HCT116 (cell line): Measurements from ENCODE around the gene ATAD1. TPM values are rescaled to one million over a fixed set of nuclear protein-coding genes. Genes with fewer than 3 reads are reported as not detected.
"Not testable (repeated sequence)": the region's sequence is repeated elsewhere in the genome, so short reads cannot be mapped to it uniquely, and the experiment has no call there.

Experiments used
- ATAC-seq: fragments of 200-7000 bp; cut with Tn5 transposase; 2 replicates; pipeline ENCODE4 v1.9.1; 2020; ENCODE audit warnings: mild to moderate bottlenecking, moderate library complexity
- BruUV-seq: library from RNA; stranded (reverse); fragments of 400-500 nt; replicated peaks from 2 replicates; lab custom pipeline; 2021; lab: Mats Ljungman, UMichigan
- CTCF ChIA-PET: fragments of 300-600 bp; sonication (Branson Sonifier 250); formaldehyde crosslinking; loops from one replicate; lab custom pipeline; 2021; ENCODE audit warnings: antibody characterized with exemption; lab: Charles Lee
- POLR2A ChIA-PET: fragments of 300-600, 350-600 bp; sonication (Branson Sonifier 250); formaldehyde crosslinking; loops from one replicate; lab custom pipeline; 2021; ENCODE audit warnings: antibody characterized with exemption; lab: Charles Lee
- RAD21 ChIA-PET, 2 experiments: fragments of 300-600 bp; sonication (Branson Sonifier 250); formaldehyde crosslinking; loops; one replicate each; lab custom pipeline; 2023; ENCODE audit warnings: low total read pairs in 2 of 2; ENCODE audit not compliant: uncharacterized antibody in 2 of 2, unreplicated experiment in 2 of 2, low non-redundant PET in 1 of 2; lab: Charles Lee
- DNase-seq: peaks from one replicate; pipeline ENCODE4 v3.0.0-alpha.2; 2010; ENCODE audit warnings: low read depth, low spot score
- H2AFZ ChIP-seq: fragments of 200-600 bp; shearing (Covaris generic), sonication (generic); 2 replicates; pipeline ENCODE4 v1.6.1; 2017; ENCODE audit warnings: low read depth, mixed run types, mixed read lengths, antibody characterized with exemption, low read length; ENCODE audit not compliant: poor library complexity, severe bottlenecking
- H3K27ac ChIP-seq: 2 replicates; pipeline ENCODE4 v1.5.1; 2012; ENCODE audit warnings: low read depth, low read length
- H3K27me3 ChIP-seq: fragments of 200-600 bp; sonication (generic); 2 replicates; pipeline ENCODE4 v1.6.1; 2016; ENCODE audit warnings: mixed run types, low read length, mixed read lengths; ENCODE audit not compliant: insufficient read depth
- H3K36me3 ChIP-seq, 2 experiments: fragments of 200-500 bp in 1 of 2; fragments of 200-600 bp in 1 of 2; sonication (Bioruptor generic) in 1 of 2; sonication (generic) in 1 of 2; 2 replicates each; pipeline versions ENCODE4 v1.5.1 to v1.6.1; 2014 to 2016; ENCODE audit warnings: low read length in 2 of 2, inconsistent platforms in 1 of 2, mixed read lengths in 1 of 2, mixed run types in 1 of 2; ENCODE audit not compliant: insufficient read depth in 2 of 2, control insufficient read depth in 1 of 2
- H3K4me1 ChIP-seq, 2 experiments: fragments of 200-600 bp in 1 of 2; sonication (generic) in 1 of 2; 2 replicates each; pipeline versions ENCODE4 v1.5.1 to v1.6.1; 2012 to 2017; ENCODE audit warnings: low read length in 2 of 2, inconsistent platforms in 1 of 2, mild to moderate bottlenecking in 1 of 2, mixed read lengths in 1 of 2, mixed run types in 1 of 2, moderate library complexity in 1 of 2; ENCODE audit not compliant: insufficient read depth in 2 of 2, control insufficient read depth in 1 of 2
- H3K4me2 ChIP-seq: fragments of 200-600 bp; sonication (generic); 2 replicates; pipeline ENCODE4 v1.6.1; 2017; ENCODE audit warnings: mixed run types, low read length, mixed read lengths
- H3K4me3 ChIP-seq, 2 experiments: fragments of 200-600 bp in 1 of 2; sonication (generic) in 1 of 2; replicated peaks in 1 of 2; 2 replicates each; pipeline ENCODE4 v1.5.1; 2011 to 2016; ENCODE audit warnings: low read length in 2 of 2, control low read depth in 1 of 2, low read depth in 1 of 2, mild to moderate bottlenecking in 1 of 2, mixed read lengths in 1 of 2, mixed run types in 1 of 2
- H3K79me2 ChIP-seq: fragments of 200-600 bp; sonication (generic); 2 replicates; pipeline ENCODE4 v1.6.1; 2017; ENCODE audit warnings: mild to moderate bottlenecking, mixed run types, low read length, moderate library complexity, mixed read lengths; ENCODE audit not compliant: insufficient read depth
- H3K9ac ChIP-seq: fragments of 200-600 bp; sonication (generic); 2 replicates; pipeline ENCODE4 v1.6.1; 2016; ENCODE audit warnings: low read length, mixed read lengths
- H3K9me2 ChIP-seq: fragments of 200-600 bp; sonication (generic), shearing (Covaris generic); 2 replicates; pipeline ENCODE4 v1.6.1; 2017; ENCODE audit warnings: mixed run types, mild to moderate bottlenecking, moderate library complexity; ENCODE audit not compliant: insufficient read depth
- H3K9me3 ChIP-seq, 2 experiments: fragments of 200-500 bp in 1 of 2; fragments of 200-600 bp in 1 of 2; sonication (Bioruptor generic) in 1 of 2; sonication (generic) in 1 of 2; 2 replicates each; pipeline ENCODE4 v1.6.1; 2014 to 2017; ENCODE audit warnings: low read length in 2 of 2, mixed read lengths in 2 of 2, inconsistent platforms in 1 of 2, low read depth in 1 of 2, mild to moderate bottlenecking in 1 of 2, mixed run types in 1 of 2, moderate library complexity in 1 of 2; ENCODE audit not compliant: control insufficient read depth in 1 of 2, insufficient read depth in 1 of 2
- H4K20me1 ChIP-seq: fragments of 200-600 bp; sonication (generic), shearing (Covaris generic); 2 replicates; pipeline ENCODE4 v1.6.1; 2017; ENCODE audit warnings: mixed run types, mild to moderate bottlenecking, moderate library complexity; ENCODE audit not compliant: insufficient read depth
- ELF1 ChIP-seq: IDR thresholded peaks from 2 replicates; pipeline ENCODE4 v1.6.1; 2012; ENCODE audit warnings: low read depth, borderline replicate concordance
- JUND ChIP-seq: IDR thresholded peaks from 2 replicates; pipeline ENCODE4 v1.6.1; 2012
- POLR2AphosphoS5 ChIP-seq: IDR thresholded peaks from 2 replicates; pipeline ENCODE4 v1.6.1; 2011; ENCODE audit warnings: mild to moderate bottlenecking, low read depth, low read length, moderate library complexity
- SIN3A ChIP-seq: IDR thresholded peaks from 2 replicates; pipeline ENCODE4 v1.6.1; 2012; ENCODE audit warnings: low read depth
- SRF ChIP-seq: IDR thresholded peaks from 2 replicates; pipeline ENCODE4 v1.6.1; 2012; ENCODE audit warnings: low read depth
- intact Hi-C: fragments of 100-400 bp; cut with micrococcal nuclease; formaldehyde crosslinking; loops from 2 replicates; pipeline ENCODE4 v1.10.0; 2022
- total RNA-seq: library from RNA; stranded (reverse); gene quantifications from one replicate; pipeline ENCODE4 v1.2.1, GENCODE V29; 2021; ENCODE audit not compliant: unreplicated experiment
- TF ChIP-seq, protein P1 (sequence below), 3 experiments: fragments of 200-600 bp in 1 of 3; sonication (generic) in 1 of 3; IDR thresholded peaks in 2 of 3; conservative IDR thresholded peaks in 1 of 3; 2 replicates each; pipeline ENCODE4 v1.5.1; 2012 to 2017; ENCODE audit warnings: low read depth in 2 of 3, low read length in 2 of 3, antibody characterized with exemption in 1 of 3, borderline replicate concordance in 1 of 3, control low read depth in 1 of 3, mild to moderate bottlenecking in 1 of 3, mixed read lengths in 1 of 3, mixed run types in 1 of 3, moderate library complexity in 1 of 3; ENCODE audit not compliant: insufficient read depth in 1 of 3
- TF ChIP-seq, protein P2 (sequence below): IDR thresholded peaks from 2 replicates; pipeline ENCODE4 v1.6.1; 2011; ENCODE audit warnings: mild to moderate bottlenecking, low read length, moderate library complexity; ENCODE audit not compliant: insufficient replicate concordance; ENCODE audit errors: extremely low read depth
- TF ChIP-seq, protein P3 (sequence below): IDR thresholded peaks from 2 replicates; pipeline ENCODE4 v1.6.1; 2012

The ATAD1 gene
- total RNA-seq, 1 experiment from 2014 or later = 66.4 TPM

DNA sequence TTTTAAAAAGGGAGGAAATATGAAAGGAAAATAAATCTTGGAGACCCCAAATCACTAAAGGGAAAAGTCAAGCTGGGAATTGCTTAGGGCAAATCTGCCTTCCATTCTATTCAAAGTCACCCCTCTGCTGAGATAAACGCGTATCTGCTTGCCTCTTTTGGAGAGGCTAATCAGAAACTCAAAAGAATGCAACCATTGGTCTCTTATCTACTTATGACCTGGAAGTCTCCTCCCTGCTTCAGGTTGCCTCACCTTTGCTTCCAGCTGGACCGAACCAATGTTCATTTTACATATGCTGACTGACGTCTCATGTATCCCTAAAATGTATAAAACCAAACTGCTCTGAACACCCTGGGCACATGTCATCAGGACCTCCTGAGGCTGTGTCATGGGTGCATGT is 14.7 kb downstream of the ATAD1 start:
- peaks cover 0 to 8% of the 10 kb centered on the region in 2 experiments; a peak in 2 of 4 replicates for H3K36me3 ChIP-seq
- H3K9ac ChIP-seq = no peak overlapping the region
- no peaks in the 10 kb centered on the region for H3K27me3 ChIP-seq
- intact Hi-C loops = no loop called here
- ChIA-PET POLR2A (no interaction called here), CTCF (no interaction called here), RAD21 (no interaction called here)
- no TSS peak for BruUV-seq
- H2AFZ ChIP-seq = no peak overlapping the region
- peaks cover 2% of the 10 kb centered on the region; the same call in 1 of the 2 replicates for H4K20me1 ChIP-seq
- no peak for ATAC-seq
- H3K9me3 ChIP-seq = 0 out of 4 replicates have a peak, but pooled peaks cover 0 to 3% of the 10 kb centered on the region in 2 experiments
- DNase-seq = no peak
- no peak overlapping the region for H3K27ac ChIP-seq
- TF ChIP-seq, protein P1, sequence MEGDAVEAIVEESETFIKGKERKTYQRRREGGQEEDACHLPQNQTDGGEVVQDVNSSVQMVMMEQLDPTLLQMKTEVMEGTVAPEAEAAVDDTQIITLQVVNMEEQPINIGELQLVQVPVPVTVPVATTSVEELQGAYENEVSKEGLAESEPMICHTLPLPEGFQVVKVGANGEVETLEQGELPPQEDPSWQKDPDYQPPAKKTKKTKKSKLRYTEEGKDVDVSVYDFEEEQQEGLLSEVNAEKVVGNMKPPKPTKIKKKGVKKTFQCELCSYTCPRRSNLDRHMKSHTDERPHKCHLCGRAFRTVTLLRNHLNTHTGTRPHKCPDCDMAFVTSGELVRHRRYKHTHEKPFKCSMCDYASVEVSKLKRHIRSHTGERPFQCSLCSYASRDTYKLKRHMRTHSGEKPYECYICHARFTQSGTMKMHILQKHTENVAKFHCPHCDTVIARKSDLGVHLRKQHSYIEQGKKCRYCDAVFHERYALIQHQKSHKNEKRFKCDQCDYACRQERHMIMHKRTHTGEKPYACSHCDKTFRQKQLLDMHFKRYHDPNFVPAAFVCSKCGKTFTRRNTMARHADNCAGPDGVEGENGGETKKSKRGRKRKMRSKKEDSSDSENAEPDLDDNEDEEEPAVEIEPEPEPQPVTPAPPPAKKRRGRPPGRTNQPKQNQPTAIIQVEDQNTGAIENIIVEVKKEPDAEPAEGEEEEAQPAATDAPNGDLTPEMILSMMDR (IDR thresholded peaks at IDR 0.05 in 2 of 3, conservative IDR thresholded peaks at IDR 0.05 in 1 of 3; ENCODE audit: borderline replicate concordance in 1 of 3, insufficient read depth in 1 of 3, low read depth in 2 of 3, low read length in 2 of 3) = no peak
- TF ChIP-seq JUND = no peak
- no peak for TF ChIP-seq SRF
- TF ChIP-seq, protein P2, sequence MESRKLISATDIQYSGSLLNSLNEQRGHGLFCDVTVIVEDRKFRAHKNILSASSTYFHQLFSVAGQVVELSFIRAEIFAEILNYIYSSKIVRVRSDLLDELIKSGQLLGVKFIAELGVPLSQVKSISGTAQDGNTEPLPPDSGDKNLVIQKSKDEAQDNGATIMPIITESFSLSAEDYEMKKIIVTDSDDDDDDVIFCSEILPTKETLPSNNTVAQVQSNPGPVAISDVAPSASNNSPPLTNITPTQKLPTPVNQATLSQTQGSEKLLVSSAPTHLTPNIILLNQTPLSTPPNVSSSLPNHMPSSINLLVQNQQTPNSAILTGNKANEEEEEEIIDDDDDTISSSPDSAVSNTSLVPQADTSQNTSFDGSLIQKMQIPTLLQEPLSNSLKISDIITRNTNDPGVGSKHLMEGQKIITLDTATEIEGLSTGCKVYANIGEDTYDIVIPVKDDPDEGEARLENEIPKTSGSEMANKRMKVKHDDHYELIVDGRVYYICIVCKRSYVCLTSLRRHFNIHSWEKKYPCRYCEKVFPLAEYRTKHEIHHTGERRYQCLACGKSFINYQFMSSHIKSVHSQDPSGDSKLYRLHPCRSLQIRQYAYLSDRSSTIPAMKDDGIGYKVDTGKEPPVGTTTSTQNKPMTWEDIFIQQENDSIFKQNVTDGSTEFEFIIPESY = no peak
- no peak for TF ChIP-seq POLR2AphosphoS5
- TF ChIP-seq SIN3A = no peak
- TF ChIP-seq ELF1 = no peak
- TF ChIP-seq, protein P3, sequence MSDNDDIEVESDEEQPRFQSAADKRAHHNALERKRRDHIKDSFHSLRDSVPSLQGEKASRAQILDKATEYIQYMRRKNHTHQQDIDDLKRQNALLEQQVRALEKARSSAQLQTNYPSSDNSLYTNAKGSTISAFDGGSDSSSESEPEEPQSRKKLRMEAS = no peak
- H3K4me3 ChIP-seq = no peak overlapping the region
- H3K4me1 ChIP-seq = no peaks in the 10 kb centered on the region
- H3K4me2 ChIP-seq = no peak overlapping the region
- H3K79me2 ChIP-seq = peaks cover 96% of the 10 kb centered on the region
- H3K9me2 ChIP-seq = no peaks in the 10 kb centered on the region

DNA sequence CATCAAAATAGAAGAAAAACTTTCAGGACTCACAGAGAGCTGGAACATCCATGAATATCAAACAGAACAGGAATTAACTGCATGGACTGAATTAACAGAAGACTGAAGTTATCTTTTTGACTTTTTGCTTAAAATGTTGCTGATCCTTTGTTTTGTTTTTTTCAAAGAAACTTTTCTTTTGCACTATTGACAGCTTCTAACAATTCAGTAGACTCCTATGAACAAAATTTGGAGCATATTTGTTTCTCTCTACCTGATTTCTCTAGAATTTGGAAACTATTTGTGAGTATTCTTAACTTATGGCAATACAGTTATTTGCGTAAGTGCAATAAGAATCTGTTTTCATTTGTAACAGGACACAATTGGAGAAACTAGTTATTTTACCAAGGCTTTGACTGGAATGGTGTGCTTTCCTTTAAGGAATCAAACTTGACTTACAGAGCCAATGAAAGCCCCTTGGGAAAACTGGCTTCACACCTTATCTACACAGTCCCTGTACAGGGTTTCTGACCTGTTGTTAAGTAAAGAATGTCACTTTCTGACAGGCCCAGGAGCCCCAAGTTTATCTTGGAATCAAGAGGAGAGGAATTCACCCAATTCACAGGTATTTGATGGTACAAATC is 16.1 kb downstream of the ATAD1 start:
- H3K36me3 ChIP-seq = peaks cover 0 to 16% of the 10 kb centered on the region in 2 experiments; a peak in 2 of 4 replicates
- H3K9me3 ChIP-seq, BruUV-seq, POLR2A ChIA-PET, H3K27ac ChIP-seq, H3K4me1 ChIP-seq, H3K9ac ChIP-seq, H4K20me1 ChIP-seq, H3K9me2 ChIP-seq, RAD21 ChIA-PET, ATAC-seq, H3K4me3 ChIP-seq, CTCF ChIA-PET, H3K4me2 ChIP-seq, DNase-seq, H2AFZ ChIP-seq, intact Hi-C loops, H3K27me3 ChIP-seq: not testable (repeated sequence)
- peaks cover 96% of the 10 kb centered on the region for H3K79me2 ChIP-seq
